Activated naive CD8-positive, alpha-beta T cell treated with anti-CD3 and anti-CD28 coated beads for 36 hours (primary cell): ENCODE results near the gene PDLIM4. TPM values are rescaled to one million over a fixed set of nuclear protein-coding genes. Genes with fewer than 3 reads are reported as not detected.
A peak's percentile ranks its signal among the peaks of the same experiment; 100 is the strongest.

Experiments
- DNase-seq: peaks from one replicate; pipeline ENCODE4 v3.0.0; 2021
- H3K27ac Mint-ChIP-seq: one replicate; pipeline ENCODE4 v1.8.0; 2022; ENCODE audit warnings: mild to moderate bottlenecking, moderate library complexity, mixed read lengths
- H3K27me3 Mint-ChIP-seq: one replicate; pipeline ENCODE4 v1.8.0; 2022; ENCODE audit warnings: mild to moderate bottlenecking, mixed read lengths
- H3K36me3 Mint-ChIP-seq: one replicate; pipeline ENCODE4 v1.8.0; 2021; ENCODE audit warnings: mild to moderate bottlenecking, mixed read lengths
- H3K4me1 Mint-ChIP-seq: one replicate; pipeline ENCODE4 v1.8.0; 2021; ENCODE audit warnings: mixed read lengths
- H3K4me3 Mint-ChIP-seq: one replicate; pipeline ENCODE4 v1.8.0; 2022; ENCODE audit warnings: mild to moderate bottlenecking, moderate library complexity, mixed read lengths
- H3K9me3 Mint-ChIP-seq: one replicate; pipeline ENCODE4 v1.8.0; 2022; ENCODE audit warnings: mixed read lengths
- total RNA-seq, 2 experiments: library from RNA; stranded (reverse); gene quantifications; one replicate each; pipeline ENCODE4 v1.2.3, GENCODE V29; 2021

The PDLIM4 gene
- total RNA-seq, 2 experiments from 2014 or later = 0.31 TPM; not detected in 1

DNA sequence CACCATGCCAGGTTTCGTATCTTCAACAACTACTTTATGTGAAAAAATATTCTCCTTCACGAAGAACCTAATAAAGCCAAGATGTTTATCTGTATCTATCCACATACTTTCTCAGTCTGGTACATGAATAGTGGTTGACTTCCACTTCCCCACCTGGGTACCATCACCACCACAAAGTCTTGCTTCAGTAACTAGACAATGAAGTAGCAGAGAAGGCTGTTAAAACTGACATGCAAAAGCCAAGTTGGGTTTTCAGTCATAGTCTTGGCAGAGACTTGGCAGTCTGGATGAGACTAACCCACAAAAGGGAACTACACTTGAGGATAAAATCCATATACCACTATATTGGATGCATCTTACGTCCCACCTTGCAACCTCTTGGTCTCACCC is 34.9 kb upstream of the PDLIM4 start:
- Mint-ChIP-seq H3K27ac (no peak overlapping the region), H3K27me3 (peaks cover 17% of the 10 kb centered on the region), H3K36me3 (peaks cover 4% of the 10 kb centered on the region), H3K4me3 (no peak overlapping the region), H3K9me3 (no peaks in the 10 kb centered on the region), H3K4me1 (peaks cover 9% of the 10 kb centered on the region)
- no peak for DNase-seq

GRCh38 chr5:132223861-132224260 is 33.6 kb upstream of the PDLIM4 start:
- Mint-ChIP-seq H3K36me3 (peaks cover 4% of the 10 kb centered on the region), H3K9me3 (no peaks in the 10 kb centered on the region), H3K4me1 (peaks cover 9% of the 10 kb centered on the region), H3K4me3 (no peak overlapping the region), H3K27me3 (peaks cover 25% of the 10 kb centered on the region), H3K27ac (no peak overlapping the region)
- DNase-seq = no peak

- Mint-ChIP-seq H3K27me3 (peaks cover 34% of the 10 kb centered on the region), H3K36me3 (peaks cover 4% of the 10 kb centered on the region), H3K4me3 (no peak overlapping the region), H3K9me3 (no peaks in the 10 kb centered on the region), H3K27ac (no peak overlapping the region), H3K4me1 (peaks cover 9% of the 10 kb centered on the region)
- no peak for DNase-seq
These were observed 32.8 kb upstream of the PDLIM4 start for GRCh38 chr5:132224716-132225115.

- Mint-ChIP-seq H3K27ac (no peak overlapping the region), H3K27me3 (peaks cover 40% of the 10 kb centered on the region), H3K36me3 (peaks cover 4% of the 10 kb centered on the region), H3K4me3 (no peak overlapping the region), H3K9me3 (no peaks in the 10 kb centered on the region), H3K4me1 (peaks cover 9% of the 10 kb centered on the region)
- DNase-seq = peak; percentile 28
These were observed 32.1 kb upstream of the PDLIM4 start for GRCh38 chr5:132225165-132226032.

- peaks cover 9% of the 10 kb centered on the region for H3K4me1 Mint-ChIP-seq
- peak overlapping the region; percentile 50 for H3K4me3 Mint-ChIP-seq
These were observed 30.8 kb upstream of the PDLIM4 start for GRCh38 chr5:132226516-132227234.

DNA sequence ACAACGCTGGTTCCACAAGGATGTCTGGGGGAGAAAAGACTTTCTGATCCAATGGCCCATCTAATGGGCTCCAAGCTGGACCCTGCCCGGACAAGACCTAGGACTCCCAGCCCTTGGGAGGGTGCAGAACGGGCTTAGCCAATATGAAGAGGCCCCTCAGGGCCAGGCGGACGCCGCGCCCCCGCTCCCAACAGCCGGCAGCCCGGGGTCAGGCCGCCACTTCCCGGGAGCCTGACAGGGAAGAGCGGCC is 30.3 kb upstream of the PDLIM4 start:
- Mint-ChIP-seq H3K4me3 (peak overlapping the region; percentile 50), H3K9me3 (no peaks in the 10 kb centered on the region), H3K36me3 (peaks cover 4% of the 10 kb centered on the region), H3K4me1 (peaks cover 9% of the 10 kb centered on the region), H3K27me3 (peaks cover 44% of the 10 kb centered on the region), H3K27ac (no peak overlapping the region)
- no peak for DNase-seq

More at GRCh38 chr5:132226516-132227234, 30.8 kb upstream of the PDLIM4 start:
- Mint-ChIP-seq H3K9me3 (no peaks in the 10 kb centered on the region), H3K27ac (no peak overlapping the region), H3K27me3 (peaks cover 44% of the 10 kb centered on the region), H3K36me3 (peaks cover 4% of the 10 kb centered on the region)
- no peak for DNase-seq

DNA sequence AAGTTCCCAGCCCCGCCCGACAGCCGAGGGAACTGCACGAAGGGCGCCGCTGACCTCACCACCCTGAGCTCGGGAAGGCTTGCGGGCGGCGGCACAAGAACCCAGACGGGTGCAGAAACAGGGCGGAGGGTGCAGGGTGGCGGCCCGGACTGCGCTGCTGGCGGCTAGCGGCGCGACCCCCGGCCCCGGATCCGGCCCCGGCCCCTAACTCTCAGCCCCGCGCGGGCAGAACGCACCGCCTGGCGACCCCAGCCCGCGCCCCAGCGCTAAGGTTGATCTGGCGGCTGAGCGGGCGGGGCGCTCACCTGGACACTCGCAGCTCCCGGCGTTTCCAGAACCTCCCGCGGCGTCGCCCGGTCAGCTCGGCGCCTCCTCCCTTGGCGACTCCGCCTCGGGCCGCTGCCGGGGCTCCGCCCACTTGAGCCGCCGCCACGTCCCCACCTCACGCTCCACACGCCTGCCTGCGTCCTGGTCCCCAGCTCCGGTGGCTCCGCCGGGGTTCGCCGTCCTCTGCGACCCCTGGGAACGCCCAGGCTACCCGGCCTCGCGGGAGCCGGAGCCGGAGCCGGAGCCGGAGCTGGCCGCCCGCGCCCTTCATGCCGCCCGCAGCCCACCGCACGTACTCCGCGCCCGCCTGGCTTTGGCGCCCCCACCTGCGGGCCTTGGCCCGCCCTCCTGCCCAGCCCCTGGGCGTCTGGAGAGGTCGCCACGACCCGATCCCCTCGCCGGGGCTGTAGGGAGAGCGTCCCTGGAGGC is 29.8 kb upstream of the PDLIM4 start, which contains the start of gene P4HA2:
P4HA2 (minus strand) TSS at position 369 of the 756 bp plus-strand sequence. CDS start 9,227 bp downstream, outside the sequence.
- Mint-ChIP-seq H3K9me3 (no peaks in the 10 kb centered on the region), H3K27ac (no peak within 1 kb of the TSS), H3K4me3 (peak within 1 kb of the TSS; percentile 58), H3K36me3 (peaks cover 4% of the 10 kb centered on the region), H3K4me1 (peaks cover 9% of the 10 kb centered on the region), H3K27me3 (peaks cover 48% of the 10 kb centered on the region)
- DNase-seq = peak; percentile 61

DNA sequence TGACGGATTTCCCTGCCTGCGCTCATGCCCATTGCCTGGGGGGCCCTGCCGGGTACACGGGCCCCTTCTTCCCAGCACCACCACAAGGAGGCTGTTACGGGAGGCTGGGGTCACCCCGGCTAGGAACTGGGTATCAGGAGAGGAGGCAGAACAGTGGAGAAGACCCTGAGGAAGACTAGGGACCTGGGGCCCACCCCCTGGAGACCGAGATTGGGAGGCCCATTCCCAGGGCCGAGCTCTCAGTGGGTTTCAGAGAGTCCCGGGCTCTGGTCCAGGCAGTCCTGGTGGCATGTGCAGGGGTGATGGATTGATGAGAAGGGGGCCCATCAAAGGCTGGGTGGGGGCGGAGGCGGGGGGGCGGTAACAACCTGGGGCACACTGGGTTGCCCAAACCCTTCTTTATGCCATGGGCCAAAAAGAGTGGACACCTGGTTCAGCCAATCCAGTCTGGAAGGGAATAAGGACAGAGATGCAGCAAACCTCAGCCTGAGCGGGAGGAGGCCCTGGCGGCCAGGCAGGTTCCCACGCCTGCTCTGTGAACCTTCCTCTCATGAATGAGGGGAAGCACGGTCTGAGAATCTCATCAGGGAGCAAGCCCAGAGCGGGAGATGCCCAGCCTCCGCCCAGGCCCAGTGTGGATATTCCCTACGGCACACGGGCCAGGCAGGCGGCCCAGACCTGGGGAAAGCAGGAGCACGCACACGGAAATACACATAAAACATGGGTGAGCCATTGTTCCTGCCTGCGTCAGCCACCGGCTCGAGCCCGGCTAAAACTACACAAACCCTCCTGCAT is 29.1 kb upstream of the PDLIM4 start:
- Mint-ChIP-seq H3K9me3 (no peaks in the 10 kb centered on the region), H3K4me3 (peak overlapping the region; percentile 62), H3K27me3 (peaks cover 50% of the 10 kb centered on the region), H3K27ac (no peak overlapping the region), H3K4me1 (peaks cover 9% of the 10 kb centered on the region), H3K36me3 (peaks cover 4% of the 10 kb centered on the region)
- no peak for DNase-seq

DNA sequence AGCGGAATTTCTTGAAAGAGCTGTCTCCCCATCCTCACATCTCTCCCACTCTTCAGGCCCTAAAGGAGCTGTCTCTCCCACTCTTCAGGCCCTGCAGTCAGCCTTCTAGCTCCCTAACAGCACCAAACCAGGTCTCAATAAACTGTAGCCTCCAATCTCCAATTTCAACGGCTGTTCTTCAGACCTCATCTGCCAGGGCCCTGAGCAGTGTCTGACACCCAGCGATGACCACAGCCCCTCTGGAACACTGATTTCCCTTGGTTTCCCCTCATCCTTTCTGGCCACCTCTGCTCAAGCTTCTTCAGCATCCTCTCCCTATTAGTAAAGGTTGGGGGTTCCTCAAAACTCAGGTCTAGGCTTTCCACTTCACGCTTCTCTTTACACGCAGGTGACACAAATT is 28.3 kb upstream of the PDLIM4 start:
- no peak for DNase-seq
- peaks cover 4% of the 10 kb centered on the region for H3K36me3 Mint-ChIP-seq
- H3K27ac Mint-ChIP-seq = no peak overlapping the region
- peak overlapping the region; percentile 62 for H3K4me3 Mint-ChIP-seq
- peaks cover 9% of the 10 kb centered on the region for H3K4me1 Mint-ChIP-seq
- peaks cover 50% of the 10 kb centered on the region for H3K27me3 Mint-ChIP-seq
- H3K9me3 Mint-ChIP-seq = no peaks in the 10 kb centered on the region

- DNase-seq = no peak
- H3K4me1 Mint-ChIP-seq = peaks cover 1% of the 10 kb centered on the region
- no peaks in the 10 kb centered on the region for H3K9me3 Mint-ChIP-seq
- H3K27ac Mint-ChIP-seq = no peak overlapping the region
- no peaks in the 10 kb centered on the region for H3K36me3 Mint-ChIP-seq
- H3K27me3 Mint-ChIP-seq = peaks cover 44% of the 10 kb centered on the region
- no peak overlapping the region for H3K4me3 Mint-ChIP-seq
These were observed 26.6 kb upstream of the PDLIM4 start for GRCh38 chr5:132230871-132231270.

DNA sequence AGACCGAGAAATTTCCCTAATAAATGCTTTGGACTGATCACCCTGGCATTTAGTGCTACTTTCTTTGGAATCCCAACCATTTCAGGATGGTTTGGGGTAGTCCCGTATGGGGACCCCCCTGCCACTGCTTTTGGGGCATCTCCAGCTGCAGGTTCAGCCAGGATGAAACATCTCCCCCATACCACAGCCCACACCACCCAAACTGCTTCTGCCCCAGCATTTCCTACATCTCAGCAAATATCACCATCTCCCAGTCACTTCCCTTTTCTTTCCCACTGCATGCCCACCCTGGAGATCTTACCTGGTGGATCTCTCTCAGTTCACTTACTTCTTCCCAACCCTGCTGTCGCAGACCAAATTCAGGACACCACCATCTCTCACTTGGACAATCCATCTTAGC is 25.0 kb upstream of the PDLIM4 start:
- H3K27ac Mint-ChIP-seq = no peak overlapping the region
- no peaks in the 10 kb centered on the region for H3K4me1 Mint-ChIP-seq
- no peaks in the 10 kb centered on the region for H3K9me3 Mint-ChIP-seq
- DNase-seq = no peak
- H3K36me3 Mint-ChIP-seq = no peaks in the 10 kb centered on the region
- peaks cover 37% of the 10 kb centered on the region for H3K27me3 Mint-ChIP-seq
- H3K4me3 Mint-ChIP-seq = no peak overlapping the region

- Mint-ChIP-seq H3K4me1 (peaks cover under 1% of the 10 kb centered on the region), H3K27me3 (peaks cover 36% of the 10 kb centered on the region), H3K4me3 (no peak overlapping the region), H3K9me3 (no peaks in the 10 kb centered on the region), H3K36me3 (no peaks in the 10 kb centered on the region), H3K27ac (no peak overlapping the region)
- DNase-seq = no peak
These were observed 24.4 kb upstream of the PDLIM4 start for GRCh38 chr5:132233081-132233480.

GRCh38 chr5:132233811-132234683 is 23.4 kb upstream of the PDLIM4 start:
- H3K27me3 Mint-ChIP-seq = peaks cover 27% of the 10 kb centered on the region
- no peak overlapping the region for H3K27ac Mint-ChIP-seq
- H3K36me3 Mint-ChIP-seq = no peaks in the 10 kb centered on the region
- H3K9me3 Mint-ChIP-seq = no peaks in the 10 kb centered on the region
- H3K4me3 Mint-ChIP-seq = no peak overlapping the region
- no peak for DNase-seq
- peaks cover 4% of the 10 kb centered on the region for H3K4me1 Mint-ChIP-seq

- Mint-ChIP-seq H3K27ac (no peak overlapping the region), H3K4me3 (no peak overlapping the region), H3K4me1 (peaks cover 4% of the 10 kb centered on the region), H3K9me3 (no peaks in the 10 kb centered on the region), H3K36me3 (no peaks in the 10 kb centered on the region), H3K27me3 (peaks cover 21% of the 10 kb centered on the region)
- no peak for DNase-seq
These were observed 22.8 kb upstream of the PDLIM4 start for GRCh38 chr5:132234684-132235062.
